GM19193 (cell line): ENCODE results near the gene CBLB.

Source experiments
- POLR2A ChIP-seq: IDR thresholded peaks from 4 replicates; pipeline ENCODE4 v1.6.1; 2011; ENCODE audit not compliant: insufficient read depth, insufficient read length; ENCODE audit errors: extremely low read depth

CBLB gene

GRCh38 chr3:105880681-105881290, 12.0 kb upstream of the CBLB start:
- no peak for TF ChIP-seq POLR2A

- TF ChIP-seq POLR2A: no peak
These were observed 9.2 kb upstream of the CBLB start for GRCh38 chr3:105878061-105878460.

- no peak for TF ChIP-seq POLR2A
These were observed 8.6 kb upstream of the CBLB start for GRCh38 chr3:105877336-105877910.

- no peak for TF ChIP-seq POLR2A
These were observed 8.0 kb upstream of the CBLB start for GRCh38 chr3:105876780-105877327.

- TF ChIP-seq POLR2A: no peak
These were observed 1.3 kb upstream of the CBLB start for GRCh38 chr3:105869861-105870755.

- TF ChIP-seq POLR2A: no peak
These were observed 670 bp upstream of the CBLB start for GRCh38 chr3:105869531-105869833.

- no peak for TF ChIP-seq POLR2A
These were observed 426 bp downstream of the CBLB start for GRCh38 chr3:105868431-105868741.

GRCh38 chr3:105867712-105868430, 941 bp downstream of the CBLB start:
- no peak for TF ChIP-seq POLR2A

- TF ChIP-seq POLR2A: no peak
These were observed 1.9 kb downstream of the CBLB start for GRCh38 chr3:105866656-105867653.

- no peak for TF ChIP-seq POLR2A
These were observed 2.9 kb downstream of the CBLB start for GRCh38 chr3:105865867-105866350.

- no peak for TF ChIP-seq POLR2A
These were observed 3.7 kb downstream of the CBLB start for GRCh38 chr3:105865016-105865623.

- TF ChIP-seq POLR2A: no peak
These were observed 4.6 kb downstream of the CBLB start for GRCh38 chr3:105864212-105864611.

- no peak for TF ChIP-seq POLR2A
These were observed 5.2 kb downstream of the CBLB start for GRCh38 chr3:105863608-105864007.
